K562 (cell line): ENCODE results near the gene GRAMD4. TPM values are rescaled to one million over a fixed set of nuclear protein-coding genes. Genes with fewer than 3 reads are reported as not detected.

ENCODE experiments used
- ATAC-seq: fragments of 200-7000 bp; cut with Tn5 transposase; 3 replicates; pipeline ENCODE4 v1.9.1; 2020; ENCODE audit warnings: moderate library complexity
- BruUV-seq: library from RNA; stranded (reverse); fragments of 400-500 nt; replicated peaks from 2 replicates; lab custom pipeline; 2021; lab: Mats Ljungman, UMichigan
- CTCF ChIA-PET: fragments of 300-600 bp; formaldehyde crosslinking; extraction: SDS; loops from one replicate; lab custom pipeline; 2021; ENCODE audit warnings: low intra/inter-chr PET ratio; lab: Yijun Ruan, JAX
- POLR2A ChIA-PET: fragments of 300-600, 350-650 bp; sonication (Branson Sonifier 250); formaldehyde crosslinking; extraction: SDS; loops from one replicate; lab custom pipeline; 2021; ENCODE audit warnings: antibody characterized with exemption, inconsistent platforms; lab: Yijun Ruan, JAX
- DNase-seq, 4 experiments: peaks; one replicate each; pipeline versions ENCODE4 v3.0.0 to v3.0.0-alpha.2; 2011 to 2018; ENCODE audit warnings: low spot score in 3 of 4, mixed read lengths in 3 of 4; ENCODE audit errors: extremely low read depth in 1 of 4
- FAIRE-seq: peaks from 2 replicates; lab custom pipeline; 2011; peaks lifted over from hg19 to GRCh38; lab: Jason Lieb, UNC
- H2AFZ ChIP-seq: 2 replicates; pipeline ENCODE4 v1.6.0; 2011; ENCODE audit warnings: low read depth, low read length, control low read depth, inconsistent platforms
- H3K27ac ChIP-seq: fragments of 200-600 bp; 3 replicates; pipeline ENCODE4 v1.8.0; 2011; ENCODE audit warnings: low read depth, mild to moderate bottlenecking, control low read depth, inconsistent platforms, low read length, moderate library complexity, mixed read lengths; ENCODE audit errors: extremely low read depth
- H3K27me3 ChIP-seq, 2 experiments: fragments of 300-600 bp in 1 of 2; 2 replicates in 1 of 2; 3 replicates in 1 of 2; pipeline versions ENCODE4 v1.6.0 to v1.8.0; 2011; ENCODE audit warnings: inconsistent platforms in 2 of 2, low read length in 2 of 2, mild to moderate bottlenecking in 1 of 2, mixed read lengths in 1 of 2, moderate library complexity in 1 of 2; ENCODE audit not compliant: control insufficient read depth in 2 of 2, insufficient read depth in 2 of 2
- H3K36me3 ChIP-seq: fragments of 300-600 bp; 3 replicates; pipeline ENCODE4 v1.8.0; 2011; ENCODE audit warnings: mild to moderate bottlenecking, low read length, inconsistent platforms; ENCODE audit not compliant: control insufficient read depth, insufficient read depth
- H3K4me1 ChIP-seq, 2 experiments: fragments of 200-600 bp in 1 of 2; replicated peaks in 1 of 2; 2 replicates in 1 of 2; 3 replicates in 1 of 2; pipeline versions ENCODE4 v1.5.1 to v1.8.0; 2011; ENCODE audit warnings: inconsistent platforms in 2 of 2, low read length in 2 of 2, mild to moderate bottlenecking in 1 of 2, mixed read lengths in 1 of 2, moderate library complexity in 1 of 2; ENCODE audit not compliant: control insufficient read depth in 2 of 2, insufficient read depth in 2 of 2
- H3K4me2 ChIP-seq: 2 replicates; pipeline ENCODE4 v1.6.1; 2011; ENCODE audit warnings: low read length, control low read depth, inconsistent platforms, mixed read lengths; ENCODE audit not compliant: insufficient read depth
- H3K4me3 ChIP-seq: fragments of 200-600 bp; sonication (generic), shearing (Covaris generic); 2 replicates; pipeline ENCODE4 v1.5.1; 2016; ENCODE audit warnings: control low read depth, inconsistent platforms
- H3K79me2 ChIP-seq: fragments of 200-600 bp; 3 replicates; pipeline ENCODE4 v1.8.0; 2011; ENCODE audit warnings: low read length, inconsistent platforms; ENCODE audit not compliant: control insufficient read depth, insufficient read depth
- H3K9ac ChIP-seq, 2 experiments: 2 replicates each; pipeline versions ENCODE4 v1.6.0 to v1.6.1; 2011; ENCODE audit warnings: low read depth in 2 of 2, low read length in 2 of 2, control low read depth in 1 of 2, inconsistent platforms in 1 of 2, mild to moderate bottlenecking in 1 of 2, mixed read lengths in 1 of 2; ENCODE audit not compliant: insufficient read depth in 1 of 2
- H3K9me1 ChIP-seq: one replicate; pipeline ENCODE4 v1.6.0; 2011; ENCODE audit warnings: inconsistent platforms, mild to moderate bottlenecking, low read length, moderate library complexity; ENCODE audit not compliant: control insufficient read depth, insufficient read depth
- H3K9me3 ChIP-seq: replicated peaks from 2 replicates; pipeline ENCODE4 v1.5.1; 2011; ENCODE audit warnings: low read depth, low read length, inconsistent platforms; ENCODE audit not compliant: control insufficient read depth, insufficient read depth
- H4K20me1 ChIP-seq: replicated peaks from 2 replicates; pipeline ENCODE4 v1.6.1; 2011; ENCODE audit warnings: low read length, inconsistent platforms, mixed read lengths; ENCODE audit not compliant: control insufficient read depth, insufficient read depth
- ATF3 ChIP-seq, 2 experiments: fragments of 450-650 bp in 1 of 2; sonication (generic) in 1 of 2; formaldehyde crosslinking in 1 of 2; IDR thresholded peaks in 1 of 2; conservative IDR thresholded peaks in 1 of 2; 2 replicates each; pipeline versions ENCODE4 v1.6.1 to v1.8.1; 2016 to 2023; ENCODE audit warnings: mild to moderate bottlenecking in 2 of 2, moderate library complexity in 2 of 2, inconsistent platforms in 1 of 2, missing genetic modification reagents in 1 of 2
- CCNT2 ChIP-seq: IDR thresholded peaks from 2 replicates; pipeline ENCODE4 v1.6.1; 2011; ENCODE audit warnings: borderline replicate concordance, low read depth, mild to moderate bottlenecking, moderate library complexity, mixed read lengths, low read length; ENCODE audit not compliant: insufficient read length; ENCODE audit errors: extremely low read depth
- FOSL1 ChIP-seq: fragments of 200-800 bp; sonication (Bioruptor generic); conservative IDR thresholded peaks from 2 replicates; pipeline ENCODE4 v1.6.1; 2016; ENCODE audit warnings: missing genetic modification characterization, missing compliant biosample characterization
- FOXJ2 ChIP-seq: fragments of 200-800 bp; sonication (Bioruptor generic); IDR thresholded peaks from 2 replicates; pipeline ENCODE4 v1.6.1; 2016; ENCODE audit warnings: missing genetic modification characterization, missing compliant biosample characterization
- JUND ChIP-seq, 2 experiments: IDR thresholded peaks; 2 replicates in 1 of 2; 3 replicates in 1 of 2; pipeline ENCODE4 v1.6.1; 2011; ENCODE audit warnings: borderline replicate concordance in 2 of 2, low read depth in 2 of 2, low read length in 2 of 2, improper control_type of control experiment in 1 of 2, missing biosample characterization in 1 of 2, missing genetic modification characterization in 1 of 2, missing genetic modification reagents in 1 of 2
- SLC30A9 ChIP-seq: fragments of 250-450 bp; sonication (Bioruptor Pico); IDR thresholded peaks from 2 replicates; pipeline ENCODE4 v1.8.0; 2022; ENCODE audit warnings: mild to moderate bottlenecking, moderate library complexity
- VEZF1 ChIP-seq: fragments of 200-800 bp; sonication (Bioruptor generic); IDR thresholded peaks from 2 replicates; pipeline ENCODE4 v1.6.1; 2017; ENCODE audit warnings: missing genetic modification characterization, missing compliant biosample characterization
- ZBTB26 ChIP-seq: fragments of 450-650 bp; formaldehyde crosslinking; IDR thresholded peaks from 2 replicates; pipeline ENCODE4 v1.4.0; 2022; ENCODE audit warnings: missing genetic modification characterization
- ZNF639 ChIP-seq, 2 experiments: fragments of 200-800 bp in 1 of 2; sonication (Bioruptor generic) in 1 of 2; sonication (generic) in 1 of 2; formaldehyde crosslinking in 1 of 2; IDR thresholded peaks in 1 of 2; conservative IDR thresholded peaks in 1 of 2; 2 replicates each; pipeline versions ENCODE4 v1.5.0 to v1.6.1; 2016 to 2020; ENCODE audit warnings: missing compliant biosample characterization in 1 of 2, missing genetic modification characterization in 1 of 2, missing genetic modification reagents in 1 of 2
- ZNF75A ChIP-seq: fragments of 450-650 bp; formaldehyde crosslinking; IDR thresholded peaks from 2 replicates; pipeline ENCODE4 v1.4.0; 2020; ENCODE audit warnings: mild to moderate bottlenecking
- WGBS: fragments of 100-300 bp; shearing (Covaris generic); methylation state at CpG from one replicate; pipeline ENCODE4 v1.1.6; 2016; ENCODE audit warnings: low coverage, mixed read lengths; ENCODE audit not compliant: insufficient coverage; ENCODE audit errors: missing lambda C conversion rate; 5-methylcytosine and 5-hydroxymethylcytosine counted together
- in situ Hi-C: fragments of 300-500 bp; cut with MboI; formaldehyde crosslinking; loops from 4 replicates; pipeline ENCODE4 v1.15.0; 2018; ENCODE audit warnings: inconsistent platforms, mixed read lengths
- intact Hi-C: fragments of 100-400 bp; cut with micrococcal nuclease; formaldehyde crosslinking; loops from 2 replicates; pipeline ENCODE4 v1.14.2; 2022
- polyA plus RNA-seq, 8 experiments: library from polyadenylated mRNA; depleted of rRNA in 4 of 8; stranded (reverse) in 5 of 8; unstranded in 3 of 8; fragments of >200 nt; fragmentation: Nextera tagmentation in 2 of 8; fragmentation: Illumina TruSeq in 1 of 8; extraction: Ambion mirVana in 2 of 8; extraction: Trizol in 1 of 8; gene quantifications; 2 replicates each; pipeline versions ENCODE4 v1.2.1 to v1.2.3, GENCODE V29; 2011 to 2014; ENCODE audit warnings: inconsistent platforms in 1 of 8, missing spikeins in 1 of 8
- total RNA-seq, 7 experiments: library from RNA; depleted of rRNA in 6 of 7; stranded (reverse); fragments of >200 nt in 6 of 7; fragmentation: Illumina TruSeq in 2 of 7; extraction: Trizol in 2 of 7; gene quantifications; 2 replicates each; pipeline versions ENCODE4 v1.2.1 to v1.2.3, GENCODE V29; 2011 to 2021; ENCODE audit warnings: low replicate concordance in 1 of 7

Gene GRAMD4
- total and polyA plus RNA-seq, 9 of the 15 experiments (the other 6 are each of a cell fraction or from before 2014, with no cell fraction given): 0.18 to 44.8 (median 18.6) TPM

GRCh38 chr22:46574438-46574992 is 45.7 kb upstream of the GRAMD4 start (continued):
- TF ChIP-seq ZBTB26: no peak
- TF ChIP-seq CCNT2: no peak
- TF ChIP-seq FOXJ2: no peak
- TF ChIP-seq ZNF75A (CRISPR knock-in tag): no peak
- TF ChIP-seq SLC30A9 (CRISPR knock-in tag): no peak

- no TSS peak for BruUV-seq
- peaks cover 36 to 53% of the 10 kb centered on the region in 2 experiments for H3K4me1 ChIP-seq
- intact Hi-C loops: no loop called here
Measured at GRCh38 chr22:46574993-46575910, 44.9 kb upstream of the GRAMD4 start.

More at GRCh38 chr22:46574993-46575910, 44.9 kb upstream of the GRAMD4 start:
- ATAC-seq: no peak
- whole genome bisulfite sequencing: 50% methylated on average over 12 of the region's 19 CpGs
- no peak for FAIRE-seq
- Histone ChIP-seq H3K79me2 (peaks cover 30% of the 10 kb centered on the region), H3K9me1 (no peaks in the 10 kb centered on the region), H3K4me3 (no peak overlapping the region), H3K36me3 (no peaks in the 10 kb centered on the region), H3K9me3 (0 out of 2 replicates have a peak, but pooled peaks cover 2% of the 10 kb centered on the region), H3K27ac (peak overlapping the region; percentile 18; the same call in 1 of the 3 replicates), H4K20me1 (no peaks in the 10 kb centered on the region), H3K9ac (peak overlapping the region in 1 of 2 experiments; percentile 84; a peak in 3 of 4 replicates), H3K27me3 (no peaks in the 10 kb centered on the region), H3K4me2 (peak overlapping the region; percentile 8; the same call in 1 of the 2 replicates), H2AFZ (peak overlapping the region; percentile 58; the same call in 1 of the 2 replicates)
- no peak for DNase-seq
- CTCF ChIA-PET: no interaction called here
- in situ Hi-C loops: no loop called here
- TF ChIP-seq ZNF639 (CRISPR knock-in tag; conservative IDR thresholded peaks at IDR 0.05 in 1 of 2, IDR thresholded peaks at IDR 0.05 in 1 of 2) (no peak), JUND (IDR thresholded peaks at IDR 0.05; ENCODE audit: borderline replicate concordance, low read depth, low read length) (peak; percentile 64; the same call in 1 of the 2 replicates), JUND (tag; IDR thresholded peaks at IDR 0.05; ENCODE audit: borderline replicate concordance, low read depth, low read length) (peak; percentile 33; the same call in 1 of the 3 replicates), FOSL1 (tag) (peak; percentile 74), VEZF1 (peak; percentile 46; the same call in 1 of the 2 replicates), ATF3 (IDR thresholded peaks at IDR 0.05) (peak; percentile 64), ATF3 (CRISPR knock-in tag; conservative IDR thresholded peaks at IDR 0.05) (no peak)
- TF ChIP-seq, all 486 proteins: peak for 4
- POLR2A ChIA-PET: interaction anchor here (0.6 to 1.4 kb wide), 3 partner anchors 13 to 28 kb away, joined by 3 to 5 read pairs (median 4); no protein-coding TSS in a partner anchor
